HS-5 (cell line): Measurements from ENCODE around the gene GDPGP1.
A peak's percentile ranks its signal among the peaks of the same experiment; 100 is the strongest.
"Not testable (repeated sequence)": the region's sequence is repeated elsewhere in the genome, so short reads cannot be mapped to it uniquely, and the experiment has no call there.

Source experiments
- DNase-seq: peaks from one replicate; pipeline ENCODE4 v3.0.0-alpha.2; 2012; ENCODE audit warnings: low read depth

GDPGP1 gene

GRCh38 chr15:90261811-90262210 is 27.8 kb downstream of the GDPGP1 start:
- peak; percentile 25 for DNase-seq

- DNase-seq = no peak
These were observed 28.4 kb downstream of the GDPGP1 start for GRCh38 chr15:90262426-90262825.

DNA sequence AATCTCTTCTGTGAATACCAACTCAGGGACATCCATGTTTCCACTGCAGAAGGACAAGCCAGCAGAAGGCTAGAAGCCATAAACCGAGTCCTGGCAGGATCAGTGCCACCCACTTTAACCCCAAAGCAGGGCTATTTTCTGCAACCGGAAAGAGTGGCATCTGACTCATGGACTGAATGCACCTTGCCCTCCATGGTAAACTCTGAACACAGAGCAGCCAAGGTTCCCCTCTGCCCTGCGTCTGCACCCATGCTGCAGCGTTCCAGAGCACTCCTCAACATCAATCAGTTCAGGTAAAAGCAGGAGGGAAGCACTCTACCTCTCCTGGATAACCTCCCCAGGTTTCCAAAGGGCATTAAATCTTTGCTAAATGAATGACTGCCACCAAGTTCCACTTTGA is 30.7 kb downstream of the GDPGP1 start:
- no peak for DNase-seq

DNA sequence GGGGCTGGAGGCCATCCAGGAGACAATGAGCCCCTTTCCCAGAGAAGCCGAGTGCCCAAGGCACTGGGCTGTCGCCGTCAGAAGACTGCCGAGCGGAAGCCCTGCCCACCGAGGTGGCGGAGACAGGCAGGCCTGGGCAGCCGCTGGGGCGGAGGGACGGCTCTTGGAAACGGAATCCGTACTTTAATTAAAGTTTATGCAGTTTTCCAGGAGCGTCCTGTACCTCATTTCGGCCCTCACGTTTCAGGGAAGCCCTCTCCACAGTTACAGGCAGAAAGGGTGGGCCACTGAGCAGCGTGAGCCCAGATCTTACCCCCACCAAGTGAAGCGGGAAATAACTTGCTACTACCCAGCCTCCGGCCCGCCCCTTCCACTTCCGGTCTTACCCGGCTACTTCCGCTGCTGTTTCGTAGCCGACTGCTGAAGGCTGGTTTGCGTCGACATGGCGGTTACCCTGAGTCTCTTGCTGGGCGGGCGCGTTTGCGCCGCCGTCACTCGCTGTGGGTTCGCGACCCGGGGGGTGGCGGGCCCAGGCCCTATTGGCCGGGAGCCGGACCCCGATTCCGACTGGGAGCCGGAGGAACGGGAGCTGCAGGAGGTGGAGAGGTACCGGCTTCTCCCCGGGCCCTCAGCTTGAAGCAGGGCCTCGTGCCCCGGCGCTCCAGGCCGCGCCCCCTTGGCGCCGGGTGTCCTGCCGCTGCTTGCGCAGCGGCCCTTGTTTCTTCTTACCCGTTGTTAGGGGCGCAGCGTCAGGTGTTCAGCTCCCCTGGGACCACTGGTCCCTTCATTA is 31.5 kb downstream of the GDPGP1 start, which contains the start of gene NGRN:
Gene NGRN (plus strand): TSS at position 402 of the 790 bp plus-strand sequence. CDS start 41 bp downstream, at position 443.
- peak; percentile 68 for DNase-seq

DNA sequence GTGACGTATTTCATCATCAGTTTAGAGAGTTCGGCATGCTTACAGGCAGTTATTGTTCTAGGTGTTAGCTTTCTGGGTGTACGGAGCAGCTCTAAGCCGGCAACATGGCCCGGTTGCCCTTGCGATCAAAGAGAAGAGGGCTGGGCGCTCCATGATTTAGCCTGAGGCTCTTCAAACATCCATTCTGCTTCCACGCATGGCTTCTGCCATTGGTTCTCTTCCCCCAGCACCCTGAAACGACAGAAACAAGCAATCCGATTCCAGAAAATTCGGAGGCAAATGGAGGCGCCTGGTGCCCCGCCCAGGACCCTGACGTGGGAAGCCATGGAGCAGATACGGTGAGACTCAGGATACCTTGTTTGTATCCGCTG is 32.0 kb downstream of the GDPGP1 start:
- DNase-seq = no peak

- DNase-seq = no peak
These were observed 32.5 kb downstream of the GDPGP1 start for GRCh38 chr15:90266485-90266884.

DNA sequence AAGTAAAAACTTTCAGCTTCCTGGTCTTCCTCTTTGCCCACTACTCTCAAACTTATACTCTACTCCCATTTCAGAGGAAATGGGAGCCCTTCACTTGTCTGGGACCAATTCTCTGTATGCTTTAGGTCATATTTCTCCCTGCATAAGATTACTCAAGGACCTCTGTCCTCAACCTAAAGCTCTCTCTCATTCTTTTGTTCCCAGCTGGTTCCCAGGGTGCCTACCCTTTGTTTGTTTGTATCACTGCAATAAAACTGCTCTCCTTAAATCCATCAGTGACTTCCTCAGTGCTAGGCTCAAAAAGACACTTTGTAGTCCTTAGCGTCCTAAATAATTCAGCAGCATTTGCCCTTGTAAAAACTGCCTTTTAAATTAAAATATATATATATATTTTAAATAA is 34.4 kb downstream of the GDPGP1 start:
- DNase-seq = no peak

DNA sequence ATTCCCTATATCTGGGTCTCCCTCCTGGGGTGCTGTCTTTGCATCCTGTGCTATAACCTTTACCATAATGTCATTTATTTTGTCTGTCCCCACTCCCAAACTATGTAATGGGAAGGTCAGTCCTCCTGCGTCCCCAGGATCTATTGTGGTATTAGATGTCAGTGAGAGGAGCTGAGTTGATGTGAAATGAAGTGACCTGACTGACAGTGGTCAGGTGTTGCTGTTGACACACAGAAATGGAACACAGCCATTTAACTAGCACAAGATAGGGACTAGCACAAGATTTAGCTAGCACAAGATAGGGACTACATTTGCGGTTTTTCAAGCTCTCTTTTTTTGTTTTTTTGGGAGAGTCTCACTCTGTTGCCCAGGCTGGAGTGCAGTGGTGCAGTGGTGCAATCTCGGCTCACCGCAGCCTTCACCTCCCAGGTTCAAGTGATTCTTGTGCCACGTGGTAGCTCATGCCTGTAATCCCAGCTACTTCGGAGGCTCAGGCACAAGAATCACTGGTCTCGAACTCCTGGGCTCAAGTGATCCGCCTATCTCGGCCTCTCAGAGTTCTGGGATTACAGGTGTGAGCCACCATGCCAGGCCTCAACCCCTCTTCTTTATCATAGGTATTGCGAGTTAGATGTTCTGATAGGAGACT is 36.6 kb downstream of the GDPGP1 start:
- DNase-seq = no peak

GRCh38 chr15:90271459-90272166 is 37.6 kb downstream of the GDPGP1 start:
- no peak for DNase-seq

DNA sequence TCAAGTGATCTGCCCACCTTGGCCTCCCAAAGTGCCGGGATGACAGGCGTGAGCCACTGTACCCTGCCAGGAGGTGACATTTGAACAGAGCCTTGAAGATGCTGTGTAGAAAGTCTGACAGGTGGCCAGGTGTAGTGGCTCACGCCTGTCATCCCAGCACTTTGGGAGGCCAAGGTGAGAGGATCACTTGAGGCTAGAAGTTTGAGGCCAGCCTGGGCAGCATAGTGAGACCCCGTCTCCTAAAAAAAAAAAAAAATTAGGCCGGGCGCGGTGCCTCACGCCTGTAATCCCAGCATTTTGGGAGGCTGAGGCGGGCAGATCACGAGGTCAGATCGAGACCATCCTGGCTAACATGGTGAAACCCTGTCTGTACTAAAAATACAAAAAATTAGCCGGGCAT is 44.5 kb downstream of the GDPGP1 start:
- DNase-seq = not testable (repeated sequence)

GRCh38 chr15:90280743-90281142 is 46.7 kb downstream of the GDPGP1 start:
- not testable (repeated sequence) for DNase-seq

DNA sequence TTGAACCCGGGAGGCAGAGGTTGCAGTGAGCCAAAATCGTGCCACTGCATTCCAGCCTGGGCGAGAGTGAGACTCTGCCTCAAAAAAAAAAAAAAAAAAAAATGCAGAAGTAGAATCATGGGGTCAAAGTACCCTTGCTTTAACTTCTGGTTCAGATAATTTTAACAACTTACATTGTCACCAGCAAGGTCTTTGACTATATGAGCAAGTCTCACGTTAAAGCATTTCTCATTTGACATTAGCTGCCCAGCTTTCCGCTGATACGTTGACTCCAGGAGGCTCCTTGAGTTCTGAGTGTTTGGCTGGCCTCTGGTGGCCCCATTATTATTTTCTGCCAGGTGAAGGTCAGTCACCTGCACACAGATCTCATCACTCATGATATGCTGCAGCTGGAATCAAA is 47.6 kb downstream of the GDPGP1 start:
- not testable (repeated sequence) for DNase-seq

- no peak for DNase-seq
These were observed 52.7 kb downstream of the GDPGP1 start for GRCh38 chr15:90286678-90287077.

- no peak for DNase-seq
These were observed 53.1 kb downstream of the GDPGP1 start for GRCh38 chr15:90287101-90287500.

- DNase-seq = no peak
These were observed 53.9 kb downstream of the GDPGP1 start for GRCh38 chr15:90287946-90288345.

DNA sequence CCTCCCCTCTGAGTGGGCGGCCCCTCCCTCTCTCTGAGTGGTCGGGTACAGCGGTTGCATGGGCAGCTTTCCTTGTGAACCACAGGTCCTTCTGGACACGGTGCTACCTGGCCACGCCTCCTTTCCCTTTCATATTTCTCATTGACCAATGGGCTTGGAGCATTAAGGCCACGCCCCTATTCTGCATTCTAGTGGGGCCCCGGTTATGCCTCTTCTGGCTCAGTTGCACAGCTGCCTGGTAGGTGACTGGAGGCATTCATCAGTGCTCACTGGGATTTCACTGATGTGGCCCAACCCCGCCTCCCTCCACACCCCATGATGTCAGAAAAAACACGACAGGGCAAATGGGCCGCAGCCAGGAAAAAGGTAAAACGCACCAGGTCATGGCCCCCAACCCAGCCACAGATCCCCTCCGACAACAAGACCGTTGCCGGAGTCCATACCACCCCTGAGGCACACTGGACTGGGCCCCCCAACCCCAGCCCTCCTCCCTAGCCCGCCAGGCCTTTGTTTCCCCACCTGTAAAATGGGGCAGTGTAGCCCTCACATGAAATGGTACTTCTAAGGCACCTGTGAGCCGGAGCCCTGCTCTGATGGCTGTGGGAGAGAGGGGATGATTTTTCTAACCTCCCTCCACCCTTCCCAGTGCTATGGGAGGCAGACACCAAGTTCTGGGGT is 57.8 kb downstream of the GDPGP1 start:
- DNase-seq = no peak

- DNase-seq = not testable (repeated sequence)
These were observed 59.2 kb downstream of the GDPGP1 start for GRCh38 chr15:90293040-90293810.

- no peak for DNase-seq
These were observed 60.1 kb downstream of the GDPGP1 start for GRCh38 chr15:90294159-90294558.

- DNase-seq = no peak
These were observed 60.7 kb downstream of the GDPGP1 start for GRCh38 chr15:90294601-90295269.

DNA sequence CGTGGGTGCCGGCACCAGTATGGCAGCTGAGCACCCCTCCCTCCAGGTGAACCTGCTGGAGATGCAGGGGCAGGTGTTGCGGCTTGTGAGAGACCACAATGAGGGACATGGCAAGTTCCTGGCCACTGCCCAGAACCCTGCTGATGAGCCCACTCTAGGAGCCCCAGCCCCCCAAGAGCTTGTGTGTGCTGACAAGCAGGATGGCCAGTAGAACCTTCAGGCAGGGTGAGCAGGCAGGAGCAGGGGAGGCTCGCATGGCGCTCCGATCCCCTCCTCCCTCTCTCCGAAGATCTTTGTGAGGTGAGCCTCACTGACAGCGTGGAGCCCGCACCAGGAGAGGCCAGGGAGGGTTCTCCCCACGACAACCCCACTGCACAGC is 61.2 kb downstream of the GDPGP1 start:
- no peak for DNase-seq
